ENCODE data around the gene PEX19.

The PEX19 gene

GRCh38 chr1:160261556-160261892, 23.4 kb downstream of the PEX19 start:
- Histone ChIP-seq H3K4me1 (ENCODE audit: control insufficient read depth in 1 of 2, insufficient read depth in 1 of 2, low read depth in 1 of 2, low read length in 1 of 2) (peaks cover 14 to 21% of the 10 kb centered on the region in 2 experiments), H3K4me3 (ENCODE audit: low read depth in 1 of 2, low read length in 1 of 2) (peak overlapping the region; percentile 72 to 83), H3K36me3 (no peaks in the 10 kb centered on the region)

GRCh38 chr1:160260406-160261382, 24.2 kb downstream of the PEX19 start:
- Histone ChIP-seq H3K9me3 (no peaks in the 10 kb centered on the region), H3K27me3 (no peaks in the 10 kb centered on the region), H3K27ac (peak overlapping the region; percentile 92), H3K36me3 (no peaks in the 10 kb centered on the region), H3K4me1 (ENCODE audit: control insufficient read depth in 1 of 2, insufficient read depth in 1 of 2, low read depth in 1 of 2, low read length in 1 of 2) (peaks cover 14 to 21% of the 10 kb centered on the region in 2 experiments), H3K4me3 (ENCODE audit: low read depth in 1 of 2, low read length in 1 of 2) (peak overlapping the region; percentile 72 to 83)
- TF ChIP-seq CTCF (IDR thresholded peaks at IDR 0.05): no peak

More at GRCh38 chr1:160261556-160261892, 23.4 kb downstream of the PEX19 start:
- no peak for TF ChIP-seq CTCF (IDR thresholded peaks at IDR 0.05)
- no peaks in the 10 kb centered on the region for H3K27me3 ChIP-seq
- H3K9me3 ChIP-seq: no peaks in the 10 kb centered on the region
- peak overlapping the region; percentile 92 for H3K27ac ChIP-seq

- Histone ChIP-seq H3K9me3 (no peaks in the 10 kb centered on the region), H3K27ac (no peak overlapping the region), H3K27me3 (no peaks in the 10 kb centered on the region), H3K36me3 (peaks cover 4% of the 10 kb centered on the region), H3K4me3 (ENCODE audit: low read depth in 1 of 2, low read length in 1 of 2) (no peak overlapping the region), H3K4me1 (ENCODE audit: control insufficient read depth in 1 of 2, insufficient read depth in 1 of 2, low read depth in 1 of 2, low read length in 1 of 2) (peaks cover 14 to 21% of the 10 kb centered on the region in 2 experiments)
- TF ChIP-seq CTCF (IDR thresholded peaks at IDR 0.05): no peak
These were observed 26.6 kb downstream of the PEX19 start for GRCh38 chr1:160258177-160258798.

GRCh38 chr1:160257411-160258015, 27.4 kb downstream of the PEX19 start:
- no peak overlapping the region for H3K4me3 ChIP-seq (ENCODE audit: low read depth in 1 of 2, low read length in 1 of 2)
- no peaks in the 10 kb centered on the region for H3K9me3 ChIP-seq
- H3K27ac ChIP-seq: no peak overlapping the region
- peaks cover 14 to 16% of the 10 kb centered on the region in 2 experiments for H3K4me1 ChIP-seq (ENCODE audit: control insufficient read depth in 1 of 2, insufficient read depth in 1 of 2, low read depth in 1 of 2, low read length in 1 of 2)
- H3K36me3 ChIP-seq: peaks cover 4% of the 10 kb centered on the region
- H3K27me3 ChIP-seq: no peaks in the 10 kb centered on the region
- no peak for TF ChIP-seq CTCF (IDR thresholded peaks at IDR 0.05)

- H3K36me3 ChIP-seq: peaks cover 10% of the 10 kb centered on the region
- H3K27me3 ChIP-seq: no peaks in the 10 kb centered on the region
- no peak overlapping the region for H3K27ac ChIP-seq
- H3K4me1 ChIP-seq (ENCODE audit: control insufficient read depth in 1 of 2, insufficient read depth in 1 of 2, low read depth in 1 of 2, low read length in 1 of 2): peaks cover 10% of the 10 kb centered on the region in 2 experiments
- H3K4me3 ChIP-seq (ENCODE audit: low read depth in 1 of 2, low read length in 1 of 2): no peak overlapping the region
- TF ChIP-seq CTCF (IDR thresholded peaks at IDR 0.05): no peak
- no peaks in the 10 kb centered on the region for H3K9me3 ChIP-seq
These were observed 28.4 kb downstream of the PEX19 start for GRCh38 chr1:160256396-160257046.
